Smooth muscle cell of the umbilical artery (primary cell): ENCODE measurements around the gene UBE2R2. TPM values are rescaled to one million over a fixed set of nuclear protein-coding genes. Genes with fewer than 3 reads are reported as not detected.

Experiments
- total RNA-seq: library from RNA; depleted of rRNA; stranded (reverse); fragments of >200 nt; gene quantifications from 2 replicates; pipeline ENCODE4 v1.2.3, GENCODE V29; 2014

Gene UBE2R2, protein sequence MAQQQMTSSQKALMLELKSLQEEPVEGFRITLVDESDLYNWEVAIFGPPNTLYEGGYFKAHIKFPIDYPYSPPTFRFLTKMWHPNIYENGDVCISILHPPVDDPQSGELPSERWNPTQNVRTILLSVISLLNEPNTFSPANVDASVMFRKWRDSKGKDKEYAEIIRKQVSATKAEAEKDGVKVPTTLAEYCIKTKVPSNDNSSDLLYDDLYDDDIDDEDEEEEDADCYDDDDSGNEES
- 17.5 and 29.8 TPM in 2 replicates for total RNA-seq

DNA sequence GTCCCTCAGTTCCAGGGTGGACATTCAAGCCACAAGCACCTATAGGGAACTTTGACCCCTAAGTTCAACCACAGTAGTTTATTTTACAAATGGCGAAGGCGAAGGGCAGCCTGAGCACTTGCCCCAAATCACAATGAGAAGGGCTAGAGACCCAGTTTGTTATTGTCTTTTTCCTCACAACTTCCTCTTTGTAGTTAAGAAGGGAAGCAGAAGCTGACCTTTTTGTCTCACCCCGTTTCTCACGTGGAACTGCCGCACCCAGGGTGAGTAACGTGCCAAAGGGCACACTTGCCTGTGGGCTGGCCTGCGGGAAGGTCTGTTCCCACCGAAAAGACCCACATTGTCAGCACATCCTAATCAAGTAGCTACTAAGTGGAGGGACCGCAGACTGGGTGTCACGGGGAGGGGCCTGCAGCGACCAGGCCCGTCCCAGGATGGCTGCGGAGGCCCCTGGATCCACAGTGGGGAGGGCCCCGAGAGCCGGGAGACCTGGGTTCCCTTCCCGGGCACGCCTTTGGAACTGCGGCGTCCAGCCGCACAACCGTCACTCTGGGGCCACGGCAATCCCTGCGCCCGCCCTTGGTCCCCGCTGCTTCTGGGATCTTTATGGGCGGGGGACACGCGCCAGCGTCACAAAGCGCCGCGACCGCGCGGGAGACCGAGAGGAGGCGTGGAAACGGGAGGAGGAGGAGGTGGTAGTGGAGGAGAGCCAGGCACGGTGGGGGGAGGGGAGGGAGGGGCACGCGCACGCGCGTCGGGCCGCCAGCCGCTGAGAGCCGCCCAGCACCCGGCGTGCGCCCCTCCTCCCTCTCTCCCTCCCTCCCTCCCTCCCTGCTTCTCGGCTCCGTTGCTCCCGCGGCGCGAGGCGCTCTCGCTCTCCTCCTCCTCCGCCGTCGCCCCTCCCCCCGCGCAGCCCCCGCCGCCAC, at the start of gene UBE2R2:
Gene UBE2R2 (plus strand): TSS at position 834 of the 926 bp plus-strand sequence. CDS start 598 bp downstream, outside the sequence.

DNA sequence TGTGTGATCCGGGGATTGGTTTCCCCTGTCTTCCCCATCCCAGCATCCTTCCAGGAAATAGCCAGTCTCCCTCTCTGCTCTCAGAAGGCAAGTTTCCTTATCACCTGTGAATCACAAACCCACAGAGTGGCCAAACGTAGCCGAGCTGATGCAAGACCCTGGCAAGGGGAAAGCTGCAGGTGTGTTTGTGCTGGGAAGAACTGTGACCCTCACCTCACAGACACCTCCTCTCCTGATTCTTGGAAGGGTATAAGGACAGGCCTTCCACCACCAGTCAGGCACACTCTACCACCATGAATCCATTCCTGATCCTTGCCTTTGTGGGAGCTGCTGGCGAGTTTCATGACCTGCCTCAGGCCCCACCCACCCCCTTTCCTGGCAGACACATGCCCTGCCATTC, 21.7 kb upstream of the UBE2R2 start, which contains the start of gene PRSS3:
Gene PRSS3 (plus strand): TSS at position 281 of the 400 bp plus-strand sequence. CDS start 13 bp downstream, at position 294.

Other genes with a start within 250 kb of the UBE2R2 start
- 2.1 and 3.2 TPM in 2 replicates for gene PRSS3, start 21.6 kb upstream of the UBE2R2 start, total RNA-seq
- 17.5 and 22.1 TPM in 2 replicates for gene UBAP2, start 231.7 kb downstream of the UBE2R2 start, total RNA-seq